Transverse colon (tissue), 4 donors: ENCODE results near the gene TCF20.

Experiments
- EP300 ChIP-seq: sonication (generic); formaldehyde crosslinking; IDR thresholded peaks from one replicate; pipeline ENCODE4 v1.6.1; 2017; ENCODE audit warnings: antibody characterized with exemption, low read depth
- POLR2AphosphoS5 ChIP-seq, 3 donors: sonication (generic); formaldehyde crosslinking; IDR thresholded peaks; one replicate each; pipeline ENCODE4 v1.6.1; 2016; ENCODE audit warnings: antibody characterized with exemption in 3 of 3
- TF ChIP-seq, protein P1 (sequence below), 5 experiments: fragments of 200-600 bp in 3 of 5; fragments of 450-650 bp in 2 of 5; sonication (generic) in 3 of 5; IDR thresholded peaks; 1 replicate in 2 of 5; 2 replicates in 3 of 5; pipeline ENCODE4 v1.5.1; 2016 to 2017; ENCODE audit warnings: antibody characterized with exemption in 5 of 5, inconsistent platforms in 3 of 5, mild to moderate bottlenecking in 2 of 5, moderate library complexity in 1 of 5

DNA sequence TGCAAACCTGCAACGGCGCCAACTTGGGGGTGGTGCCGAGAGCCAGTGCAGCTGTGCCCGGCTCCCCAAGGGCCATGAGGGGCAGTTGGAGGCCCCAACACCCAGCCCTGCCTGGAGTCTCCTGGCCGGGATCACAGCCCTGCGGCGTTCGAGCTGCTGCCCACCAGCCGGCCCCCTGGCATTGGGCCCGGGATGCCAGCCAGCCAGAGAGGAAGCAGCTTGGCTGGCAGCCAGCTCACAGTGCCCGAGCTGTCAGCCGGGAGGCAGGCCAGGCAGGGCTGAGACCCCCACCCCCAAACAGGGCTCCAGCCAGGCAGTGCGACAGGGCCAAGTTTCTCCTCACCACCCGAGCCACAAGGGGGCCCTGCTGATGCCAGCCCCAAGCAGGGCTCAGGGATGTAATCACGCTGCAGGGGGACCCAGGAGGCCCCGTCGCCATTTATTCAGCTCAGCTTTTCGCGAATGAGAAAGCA, 26.0 kb upstream of the TCF20 start:
- TF ChIP-seq, protein P1, sequence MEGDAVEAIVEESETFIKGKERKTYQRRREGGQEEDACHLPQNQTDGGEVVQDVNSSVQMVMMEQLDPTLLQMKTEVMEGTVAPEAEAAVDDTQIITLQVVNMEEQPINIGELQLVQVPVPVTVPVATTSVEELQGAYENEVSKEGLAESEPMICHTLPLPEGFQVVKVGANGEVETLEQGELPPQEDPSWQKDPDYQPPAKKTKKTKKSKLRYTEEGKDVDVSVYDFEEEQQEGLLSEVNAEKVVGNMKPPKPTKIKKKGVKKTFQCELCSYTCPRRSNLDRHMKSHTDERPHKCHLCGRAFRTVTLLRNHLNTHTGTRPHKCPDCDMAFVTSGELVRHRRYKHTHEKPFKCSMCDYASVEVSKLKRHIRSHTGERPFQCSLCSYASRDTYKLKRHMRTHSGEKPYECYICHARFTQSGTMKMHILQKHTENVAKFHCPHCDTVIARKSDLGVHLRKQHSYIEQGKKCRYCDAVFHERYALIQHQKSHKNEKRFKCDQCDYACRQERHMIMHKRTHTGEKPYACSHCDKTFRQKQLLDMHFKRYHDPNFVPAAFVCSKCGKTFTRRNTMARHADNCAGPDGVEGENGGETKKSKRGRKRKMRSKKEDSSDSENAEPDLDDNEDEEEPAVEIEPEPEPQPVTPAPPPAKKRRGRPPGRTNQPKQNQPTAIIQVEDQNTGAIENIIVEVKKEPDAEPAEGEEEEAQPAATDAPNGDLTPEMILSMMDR (IDR thresholded peaks at IDR 0.05) = no peak
- TF ChIP-seq POLR2AphosphoS5 (IDR thresholded peaks at IDR 0.05) (no peak), EP300 (no peak)
